SK-N-SH treated with all-trans-retinoic acid at 6 μM for 48 hours (cell line): Measurements from ENCODE around the gene ZDHHC4.
A peak's percentile ranks its signal among the peaks of the same experiment; 100 is the strongest.

Source experiments
- ATAC-seq: fragments of 200-7000 bp; cut with Tn5 transposase; 3 replicates; pipeline ENCODE4 v1.9.1; 2020; ENCODE audit warnings: mild to moderate bottlenecking, moderate library complexity
- ARNTL ChIP-seq: fragments of 450-650 bp; formaldehyde crosslinking; IDR thresholded peaks from 2 replicates; pipeline ENCODE4 v1.5.0; 2020; ENCODE audit warnings: low read depth, mild to moderate bottlenecking, moderate library complexity, borderline replicate concordance
- BACH2 ChIP-seq: fragments of 250-450 bp; sonication (Bioruptor Pico); IDR thresholded peaks from 2 replicates; pipeline ENCODE4 v1.9.0; 2021; ENCODE audit warnings: mild to moderate bottlenecking, borderline replicate concordance
- CREB5 ChIP-seq: fragments of 250-450 bp; sonication (Bioruptor Pico); IDR thresholded peaks from 2 replicates; pipeline ENCODE4 v1.5.1; 2020; ENCODE audit warnings: low read depth, mild to moderate bottlenecking, moderate library complexity
- CSDC2 ChIP-seq: fragments of 250-450 bp; sonication (Bioruptor Pico); IDR thresholded peaks from 2 replicates; pipeline ENCODE4 v1.5.0; 2020; ENCODE audit warnings: mild to moderate bottlenecking, moderate library complexity
- CSRNP3 ChIP-seq: fragments of 250-450 bp; sonication (Bioruptor Pico); IDR thresholded peaks from 2 replicates; pipeline ENCODE4 v1.5.1; 2021; ENCODE audit warnings: mild to moderate bottlenecking, moderate library complexity
- ESRRG ChIP-seq: fragments of 250-450 bp; sonication (Bioruptor Pico); IDR thresholded peaks from 2 replicates; pipeline ENCODE4 v1.6.1; 2021; ENCODE audit warnings: mild to moderate bottlenecking
- GLIS3 ChIP-seq: fragments of 250-450 bp; sonication (Bioruptor Pico); IDR thresholded peaks from 2 replicates; pipeline ENCODE4 v1.5.0; 2020; ENCODE audit warnings: mild to moderate bottlenecking, moderate library complexity
- ISL1 ChIP-seq: fragments of 250-450 bp; sonication (Bioruptor Pico); IDR thresholded peaks from 2 replicates; pipeline ENCODE4 v2.1.2; 2022; ENCODE audit warnings: mild to moderate bottlenecking, moderate library complexity
- POU6F1 ChIP-seq: fragments of 250-450 bp; sonication (Bioruptor Pico); IDR thresholded peaks from 2 replicates; pipeline ENCODE4 v1.8.0; 2021; ENCODE audit warnings: low read depth, mild to moderate bottlenecking, moderate library complexity, borderline replicate concordance
- PPARA ChIP-seq: fragments of 250-450 bp; sonication (Bioruptor Pico); IDR thresholded peaks from 2 replicates; pipeline ENCODE4 v1.5.0; 2020; ENCODE audit warnings: mild to moderate bottlenecking, borderline replicate concordance
- RARB ChIP-seq: fragments of 250-450 bp; sonication (Bioruptor Pico); IDR thresholded peaks from 2 replicates; pipeline ENCODE4 v1.8.0; 2021; ENCODE audit warnings: mild to moderate bottlenecking, moderate library complexity
- SNAI2 ChIP-seq: fragments of 250-450 bp; sonication (Bioruptor Pico); IDR thresholded peaks from 2 replicates; pipeline ENCODE4 v1.5.0; 2020; ENCODE audit warnings: mild to moderate bottlenecking, moderate library complexity
- TCF4 ChIP-seq: fragments of 250-450 bp; sonication (Bioruptor Pico); IDR thresholded peaks from 2 replicates; pipeline ENCODE4 v1.8.0; 2021; ENCODE audit warnings: mild to moderate bottlenecking, moderate library complexity, borderline replicate concordance
- TOX ChIP-seq: fragments of 250-450 bp; sonication (Bioruptor Pico); IDR thresholded peaks from 2 replicates; pipeline ENCODE4 v1.8.0; 2021; ENCODE audit warnings: mild to moderate bottlenecking, moderate library complexity, borderline replicate concordance
- TSHZ2 ChIP-seq: fragments of 250-450 bp; sonication (Bioruptor Pico); IDR thresholded peaks from 2 replicates; pipeline ENCODE4 v1.5.0; 2020; ENCODE audit warnings: mild to moderate bottlenecking, moderate library complexity
- ZC3H10 ChIP-seq: fragments of 250-450 bp; sonication (Bioruptor Pico); IDR thresholded peaks from 2 replicates; pipeline ENCODE4 v1.5.1; 2021; ENCODE audit warnings: mild to moderate bottlenecking, moderate library complexity
- ZFP3 ChIP-seq: fragments of 250-450 bp; sonication (Bioruptor Pico); IDR thresholded peaks from 2 replicates; pipeline ENCODE4 v1.5.0; 2020; ENCODE audit warnings: mild to moderate bottlenecking, moderate library complexity
- ZFP30 ChIP-seq: fragments of 450-650 bp; formaldehyde crosslinking; IDR thresholded peaks from 2 replicates; pipeline ENCODE4 v1.5.0; 2022; ENCODE audit warnings: mild to moderate bottlenecking, moderate library complexity

The ZDHHC4 gene

GRCh38 chr7:6542368-6542767, 34.9 kb upstream of the ZDHHC4 start:
- ATAC-seq, result no peak

GRCh38 chr7:6545398-6546126, 31.7 kb upstream of the ZDHHC4 start:
- ATAC-seq, result no peak
- TF ChIP-seq ARNTL (CRISPR knock-in tag) (no peak), ESRRG (CRISPR knock-in tag) (no peak), ZFP3 (CRISPR knock-in tag) (no peak), TCF4 (CRISPR knock-in tag) (no peak), GLIS3 (CRISPR knock-in tag) (no peak), ZC3H10 (CRISPR knock-in tag) (no peak)

More at GRCh38 chr7:6542368-6542767, 34.9 kb upstream of the ZDHHC4 start:
- no peak for TF ChIP-seq TSHZ2 (CRISPR knock-in tag)
- TF ChIP-seq RARB (CRISPR knock-in tag), result no peak

- peak; percentile 62 for ATAC-seq
- TF ChIP-seq ZFP3 (CRISPR knock-in tag) (no peak), CREB5 (CRISPR knock-in tag) (no peak), ESRRG (CRISPR knock-in tag) (no peak), BACH2 (CRISPR knock-in tag) (no peak), ZFP30 (CRISPR knock-in tag) (no peak), SNAI2 (CRISPR knock-in tag) (no peak), POU6F1 (CRISPR knock-in tag) (no peak), ZC3H10 (CRISPR knock-in tag) (no peak), GLIS3 (CRISPR knock-in tag) (no peak), CSRNP3 (CRISPR knock-in tag) (no peak)
Measured at GRCh38 chr7:6546498-6547251, 30.6 kb upstream of the ZDHHC4 start.

GRCh38 chr7:6547400-6547799, 29.9 kb upstream of the ZDHHC4 start:
- no peak for ATAC-seq
- TF ChIP-seq TOX, result no peak
- TF ChIP-seq ZC3H10 (CRISPR knock-in tag), result no peak
- no peak for TF ChIP-seq ZFP30 (CRISPR knock-in tag)
- no peak for TF ChIP-seq CREB5 (CRISPR knock-in tag)
- no peak for TF ChIP-seq CSRNP3 (CRISPR knock-in tag)
- TF ChIP-seq SNAI2 (CRISPR knock-in tag), result no peak
- no peak for TF ChIP-seq TSHZ2 (CRISPR knock-in tag)
- TF ChIP-seq ARNTL (CRISPR knock-in tag), result no peak
- TF ChIP-seq ZFP3 (CRISPR knock-in tag), result no peak
- no peak for TF ChIP-seq PPARA (CRISPR knock-in tag)
- TF ChIP-seq ISL1 (CRISPR knock-in tag), result no peak
- no peak for TF ChIP-seq CSDC2 (CRISPR knock-in tag)
- no peak for TF ChIP-seq BACH2 (CRISPR knock-in tag)
- TF ChIP-seq RARB (CRISPR knock-in tag), result no peak
- no peak for TF ChIP-seq TCF4 (CRISPR knock-in tag)
